Mucosa of rectum (tissue), 2 donors: ENCODE measurements around the gene ANO9.

Experiments used
- H3K27ac ChIP-seq, 2 donors: one replicate each; pipeline ENCODE4 v1.7.0; 2013; ENCODE audit warnings: inconsistent platforms in 2 of 2, low read depth in 2 of 2, low read length in 2 of 2
- H3K27me3 ChIP-seq, 2 donors: one replicate each; pipeline ENCODE4 v1.7.0; 2013; ENCODE audit warnings: low read length in 2 of 2; ENCODE audit not compliant: control insufficient read depth in 2 of 2, insufficient read depth in 2 of 2
- H3K36me3 ChIP-seq, 2 donors: one replicate each; pipeline ENCODE4 v1.7.0; 2013; ENCODE audit warnings: low read length in 2 of 2; ENCODE audit not compliant: control insufficient read depth in 2 of 2, insufficient read depth in 2 of 2
- H3K4me1 ChIP-seq, 2 donors: one replicate each; pipeline ENCODE4 v1.7.0; 2013; ENCODE audit warnings: low read length in 2 of 2, mild to moderate bottlenecking in 1 of 2; ENCODE audit not compliant: control insufficient read depth in 2 of 2, insufficient read depth in 2 of 2
- H3K4me3 ChIP-seq, 2 donors: one replicate each; pipeline ENCODE4 v1.7.0; 2013; ENCODE audit warnings: low read length in 2 of 2
- H3K9ac ChIP-seq, 2 donors: one replicate each; pipeline ENCODE4 v1.7.0; 2013; ENCODE audit warnings: low read length in 2 of 2, low read depth in 1 of 2, mild to moderate bottlenecking in 1 of 2
- H3K9me3 ChIP-seq, 2 donors: one replicate each; pipeline ENCODE4 v1.7.0; 2013; ENCODE audit warnings: low read length in 2 of 2; ENCODE audit not compliant: control insufficient read depth in 2 of 2
- donor health status: healthy.
- donor health status: Normal muscosa, but diverticular disease.

ANO9 gene

DNA sequence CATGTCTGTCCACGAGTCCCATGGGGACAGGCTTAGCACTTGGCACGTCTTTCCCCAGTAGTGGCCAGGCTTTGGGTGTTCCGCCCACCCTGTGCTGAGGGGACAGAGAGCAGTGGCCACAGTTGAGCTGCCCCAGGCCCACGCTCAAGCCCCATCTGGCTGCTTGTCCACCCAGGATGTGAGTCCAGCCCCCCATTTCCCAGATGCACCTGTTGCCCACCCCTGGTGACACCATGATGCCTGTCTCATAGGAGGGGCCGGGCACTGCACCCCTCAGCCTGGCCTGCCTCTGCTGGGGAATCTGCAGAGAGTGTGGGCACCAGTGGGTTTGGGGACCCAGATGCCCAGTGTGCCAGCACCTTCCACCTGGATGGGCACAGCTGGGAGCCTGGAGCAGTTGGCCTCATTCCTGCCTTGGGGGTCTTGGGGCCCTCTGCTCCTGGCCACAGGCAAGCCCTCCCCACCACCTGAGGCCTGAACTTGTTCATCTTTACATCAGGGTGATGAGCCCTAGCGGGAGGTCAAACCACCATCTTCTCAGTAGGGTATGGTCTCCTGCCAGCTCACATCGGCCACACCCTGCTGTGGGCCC, 32.7 kb downstream of the ANO9 start:
- H3K4me3 ChIP-seq = no peak overlapping the region
- no peaks in the 10 kb centered on the region for H3K9me3 ChIP-seq
- peaks cover 5 to 10% of the 10 kb centered on the region in 2 donors for H3K36me3 ChIP-seq
- H3K4me1 ChIP-seq = peaks cover 15 to 16% of the 10 kb centered on the region in 2 donors
- H3K27me3 ChIP-seq = no peaks in the 10 kb centered on the region
- no peak overlapping the region for H3K27ac ChIP-seq
- H3K9ac ChIP-seq = no peak overlapping the region

DNA sequence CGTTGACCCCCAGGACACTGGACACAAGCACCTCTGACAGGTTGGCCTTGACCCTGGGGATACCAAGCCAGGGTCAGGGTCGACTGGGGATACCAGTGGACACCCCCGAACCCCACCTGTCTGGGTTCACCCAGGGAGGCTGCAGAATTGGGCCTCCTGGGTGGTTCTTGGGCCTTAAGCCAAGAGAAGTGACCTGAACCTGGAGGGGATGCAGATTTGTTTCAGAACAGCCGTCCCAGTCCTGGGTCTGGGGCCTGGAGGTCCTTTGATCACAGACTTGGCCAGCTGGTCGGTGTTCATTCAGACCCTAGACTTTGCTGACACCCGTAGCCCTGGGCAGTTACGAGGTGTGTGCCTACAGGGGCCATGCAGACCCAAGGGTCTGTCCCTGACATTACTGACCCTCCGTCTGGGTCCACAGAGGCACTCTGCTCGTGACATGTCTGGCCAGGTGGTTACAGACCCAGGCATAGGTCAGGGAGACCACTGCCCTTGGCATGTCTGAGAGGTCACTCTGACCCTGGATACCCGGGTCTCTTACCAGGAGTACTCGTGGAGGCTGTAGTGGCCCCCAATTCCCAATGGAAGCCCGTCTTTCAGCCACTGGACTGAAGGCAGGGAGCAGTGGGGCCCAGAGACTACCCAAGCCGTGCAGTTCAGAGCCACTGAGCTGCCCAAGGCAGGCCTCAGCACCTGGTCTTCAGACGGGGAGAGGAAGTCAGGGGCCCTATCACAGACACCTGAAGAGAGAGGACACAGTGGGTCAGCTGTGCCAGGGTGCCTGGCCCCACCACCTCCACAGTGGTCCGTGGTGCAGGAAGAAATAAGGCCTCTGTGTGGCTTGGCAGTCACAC, 33.4 kb downstream of the ANO9 start:
- peaks cover 7 to 17% of the 10 kb centered on the region in 2 donors for H3K36me3 ChIP-seq
- H3K27ac ChIP-seq = no peak overlapping the region
- no peak overlapping the region for H3K4me3 ChIP-seq
- H3K4me1 ChIP-seq = peaks cover 15 to 16% of the 10 kb centered on the region in 2 donors
- no peak overlapping the region for H3K9ac ChIP-seq
- no peaks in the 10 kb centered on the region for H3K9me3 ChIP-seq
- no peaks in the 10 kb centered on the region for H3K27me3 ChIP-seq

- Histone ChIP-seq H3K4me3 (peak overlapping the region in 1 of 2 donors; percentile 30), H3K9ac (no peak overlapping the region), H3K9me3 (no peaks in the 10 kb centered on the region), H3K4me1 (peaks cover 15 to 16% of the 10 kb centered on the region in 2 donors), H3K27me3 (no peaks in the 10 kb centered on the region), H3K36me3 (peaks cover 7 to 19% of the 10 kb centered on the region in 2 donors), H3K27ac (peak overlapping the region; percentile 38 to 63)
Observed at GRCh38 chr11:407651-408123, 34.1 kb downstream of the ANO9 start.

- Histone ChIP-seq H3K4me1 (peaks cover 15 to 16% of the 10 kb centered on the region in 2 donors), H3K9ac (peak overlapping the region; percentile 32 to 57), H3K4me3 (peak overlapping the region; percentile 54 to 65), H3K27ac (peak overlapping the region; percentile 83), H3K27me3 (no peaks in the 10 kb centered on the region), H3K9me3 (no peaks in the 10 kb centered on the region), H3K36me3 (peaks cover 7 to 19% of the 10 kb centered on the region in 2 donors)
Observed at GRCh38 chr11:406796-407650, 34.8 kb downstream of the ANO9 start.

DNA sequence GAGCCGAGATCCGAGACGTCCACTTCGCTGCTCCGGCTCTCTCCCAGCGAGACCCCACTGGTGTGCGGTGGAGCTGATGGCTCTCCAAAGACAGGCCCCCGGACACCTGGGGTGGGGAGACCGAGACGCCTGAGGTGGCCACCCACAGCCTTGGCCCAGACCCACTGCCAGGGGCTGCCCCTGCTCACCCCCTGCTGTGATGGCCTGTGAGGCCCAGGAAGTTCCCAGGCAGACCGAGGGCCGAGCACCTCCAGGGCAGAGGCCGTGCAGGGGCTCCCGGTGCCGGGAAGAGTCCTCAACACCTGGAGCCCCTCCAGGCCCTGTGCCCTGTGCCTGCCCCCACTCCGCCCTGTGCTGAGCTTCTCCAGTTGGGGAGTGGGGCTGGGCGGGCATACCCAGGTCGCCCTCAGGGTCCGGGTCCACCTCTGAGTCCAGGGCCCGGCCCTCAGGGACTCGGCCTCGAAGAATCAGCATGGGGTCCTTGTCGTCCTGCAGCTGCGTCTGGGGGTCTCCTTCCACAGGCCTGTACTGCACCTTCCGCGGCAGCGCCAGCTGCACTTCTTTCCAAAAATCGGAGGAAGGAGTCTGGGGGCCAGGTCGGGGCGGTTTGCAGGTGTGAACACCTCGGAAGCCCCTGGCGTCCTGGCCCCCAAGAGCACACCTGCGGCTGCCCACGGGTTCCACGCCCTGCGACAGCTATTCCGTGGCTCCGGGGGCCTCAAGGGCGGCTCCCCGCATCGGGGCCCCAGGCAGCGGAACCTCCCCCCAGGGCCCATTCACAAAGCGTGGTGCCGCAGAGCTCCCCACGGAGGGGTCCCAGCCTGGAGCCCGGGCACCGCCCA, 35.6 kb downstream of the ANO9 start:
- peak overlapping the region in 1 of 2 donors; percentile 57 for H3K9ac ChIP-seq
- peaks cover 15 to 16% of the 10 kb centered on the region in 2 donors for H3K4me1 ChIP-seq
- H3K27me3 ChIP-seq = no peaks in the 10 kb centered on the region
- H3K36me3 ChIP-seq = peaks cover 7 to 19% of the 10 kb centered on the region in 2 donors
- H3K4me3 ChIP-seq = peak overlapping the region; percentile 54 to 65
- no peaks in the 10 kb centered on the region for H3K9me3 ChIP-seq
- peak overlapping the region; percentile 83 for H3K27ac ChIP-seq

GRCh38 chr11:405323-405953, 36.4 kb downstream of the ANO9 start:
- peak overlapping the region in 1 of 2 donors; percentile 42 for H3K4me3 ChIP-seq
- peaks cover 15 to 16% of the 10 kb centered on the region in 2 donors for H3K4me1 ChIP-seq
- H3K36me3 ChIP-seq = peaks cover 7 to 19% of the 10 kb centered on the region in 2 donors
- no peaks in the 10 kb centered on the region for H3K27me3 ChIP-seq
- no peaks in the 10 kb centered on the region for H3K9me3 ChIP-seq
- no peak overlapping the region for H3K27ac ChIP-seq
- H3K9ac ChIP-seq = no peak overlapping the region

- H3K9ac ChIP-seq = no peak overlapping the region
- no peaks in the 10 kb centered on the region for H3K27me3 ChIP-seq
- H3K27ac ChIP-seq = no peak overlapping the region
- H3K36me3 ChIP-seq = peaks cover 7 to 19% of the 10 kb centered on the region in 2 donors
- peaks cover 15 to 16% of the 10 kb centered on the region in 2 donors for H3K4me1 ChIP-seq
- no peak overlapping the region for H3K4me3 ChIP-seq
- no peaks in the 10 kb centered on the region for H3K9me3 ChIP-seq
Observed at GRCh38 chr11:404551-405264, 37.1 kb downstream of the ANO9 start.

- Histone ChIP-seq H3K27ac (no peak overlapping the region), H3K9me3 (no peaks in the 10 kb centered on the region), H3K4me3 (no peak overlapping the region), H3K4me1 (peaks cover 15 to 16% of the 10 kb centered on the region in 2 donors), H3K9ac (no peak overlapping the region), H3K36me3 (peaks cover 7 to 20% of the 10 kb centered on the region in 2 donors), H3K27me3 (no peaks in the 10 kb centered on the region)
Observed at GRCh38 chr11:403761-404431, 37.9 kb downstream of the ANO9 start.
